ENCODE data around the gene GYPA.
A peak's percentile ranks its signal among the peaks of the same experiment; 100 is the strongest.
"Not testable (repeated sequence)": the region's sequence is repeated elsewhere in the genome, so short reads cannot be mapped to it uniquely, and the experiment has no call there.

GYPA gene

DNA sequence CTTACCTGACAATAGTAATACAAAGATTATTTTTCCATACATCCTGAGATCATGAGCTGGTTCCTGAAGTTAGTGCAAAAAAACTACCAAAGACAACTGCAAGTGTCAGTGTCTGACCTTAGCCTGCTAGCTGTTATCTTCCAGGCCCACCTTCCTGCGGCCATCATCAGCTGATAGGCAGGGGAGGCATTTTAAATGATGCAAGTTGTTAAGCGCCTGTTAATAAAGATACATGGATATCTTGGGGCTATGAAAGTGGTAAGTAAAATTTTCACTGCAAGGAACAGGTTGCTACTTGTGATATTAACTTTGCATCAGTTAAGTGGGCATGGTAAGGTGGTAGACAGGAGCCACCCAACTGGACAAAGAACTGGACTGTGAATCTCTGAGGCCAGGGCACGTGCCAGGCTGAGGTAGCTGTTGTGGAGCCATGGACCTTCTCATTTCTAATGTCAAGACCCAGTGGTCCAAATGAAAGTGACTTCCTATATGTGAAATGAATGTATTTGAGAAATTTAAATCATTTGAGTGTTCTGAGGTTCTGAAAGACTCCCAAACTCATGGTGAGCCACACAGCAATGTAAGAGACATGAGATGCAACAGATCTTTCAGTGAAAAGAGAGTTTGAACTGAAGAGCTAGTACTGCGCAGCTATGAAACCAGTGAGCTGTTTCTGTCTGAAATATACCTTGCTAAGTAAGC is at the start of gene GYPA:
GYPA (minus strand) TSS at position 125 of the 702 bp plus-strand sequence; CDS start at position 42, 83 bp downstream.
- DNase-seq = not testable (repeated sequence)

DNA sequence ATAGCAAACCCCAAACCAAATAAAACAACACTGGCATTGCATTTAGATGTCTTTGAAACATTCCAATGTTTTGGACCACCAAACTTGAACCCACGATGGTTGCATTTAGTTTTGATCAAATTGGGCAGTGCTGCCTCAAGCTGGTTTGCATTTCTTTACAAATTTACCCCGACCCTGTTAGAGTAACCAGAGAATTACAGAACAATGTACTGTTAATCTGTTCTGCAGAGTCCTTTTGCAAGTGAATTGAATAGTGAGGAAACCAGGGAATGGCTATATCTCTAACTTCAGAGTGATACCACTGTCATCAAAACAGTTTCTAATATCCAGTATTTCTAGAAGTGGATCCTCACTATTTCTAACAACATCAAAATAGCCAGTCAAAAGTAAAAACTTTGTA is 49.5 kb upstream of the GYPA start:
- no peak for DNase-seq

DNA sequence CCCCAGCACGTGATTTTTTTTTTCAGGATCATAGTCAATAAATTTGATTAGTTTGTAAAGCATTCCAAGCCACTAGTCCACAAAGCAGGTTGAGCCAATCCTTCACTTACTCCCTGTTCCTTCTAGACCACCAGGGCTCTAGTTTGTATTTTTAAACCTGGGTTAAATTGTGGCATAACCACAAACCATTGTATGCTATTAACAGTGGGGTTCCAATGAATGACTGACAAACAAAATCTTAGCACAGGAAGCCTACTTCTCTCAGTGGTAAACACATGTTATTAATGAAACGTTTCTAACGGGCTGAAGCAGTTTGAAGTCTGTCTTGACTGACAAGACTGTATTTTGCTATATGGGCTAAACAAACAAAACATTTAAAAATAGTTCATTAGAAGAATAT is 48.6 kb upstream of the GYPA start:
- no peak for DNase-seq

DNA sequence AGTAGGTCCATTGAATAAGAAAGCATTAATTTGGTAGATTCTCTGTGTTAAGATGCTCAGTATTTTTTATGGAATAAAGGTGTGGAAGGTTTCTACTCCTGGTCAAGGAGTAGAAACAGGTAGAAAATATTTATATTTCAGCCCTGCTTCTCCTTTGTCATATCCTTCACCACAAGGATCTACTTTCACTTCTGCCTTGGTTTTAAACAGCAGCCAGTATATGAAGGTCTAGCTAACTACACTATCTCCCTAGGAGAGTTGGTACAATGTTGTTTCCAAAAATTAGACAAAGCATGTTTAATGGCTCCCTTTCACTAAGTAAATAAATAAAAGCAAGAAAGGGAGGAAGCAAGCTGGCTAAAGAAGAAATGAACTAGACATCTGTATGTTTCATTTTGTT is 44.6 kb upstream of the GYPA start:
- no peak for DNase-seq

DNA sequence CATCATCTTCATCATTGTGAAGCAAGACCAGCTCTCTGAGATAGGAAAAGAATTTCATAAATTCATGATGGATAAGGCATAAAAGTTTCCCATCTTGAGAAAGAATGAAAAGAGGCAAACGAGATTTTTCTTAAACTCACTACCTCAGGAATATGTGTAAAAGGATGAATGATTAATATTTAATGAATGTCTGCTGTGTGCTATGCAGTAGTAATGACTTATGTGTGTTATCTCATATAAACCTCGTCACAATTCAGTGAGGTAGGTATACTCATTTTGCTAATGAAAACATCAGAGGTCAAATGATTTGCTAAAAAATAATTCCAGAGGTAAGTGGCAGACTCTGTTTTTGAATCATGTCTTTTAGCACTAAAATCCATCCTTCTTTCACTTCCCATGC is 42.6 kb upstream of the GYPA start:
- no peak for DNase-seq

DNA sequence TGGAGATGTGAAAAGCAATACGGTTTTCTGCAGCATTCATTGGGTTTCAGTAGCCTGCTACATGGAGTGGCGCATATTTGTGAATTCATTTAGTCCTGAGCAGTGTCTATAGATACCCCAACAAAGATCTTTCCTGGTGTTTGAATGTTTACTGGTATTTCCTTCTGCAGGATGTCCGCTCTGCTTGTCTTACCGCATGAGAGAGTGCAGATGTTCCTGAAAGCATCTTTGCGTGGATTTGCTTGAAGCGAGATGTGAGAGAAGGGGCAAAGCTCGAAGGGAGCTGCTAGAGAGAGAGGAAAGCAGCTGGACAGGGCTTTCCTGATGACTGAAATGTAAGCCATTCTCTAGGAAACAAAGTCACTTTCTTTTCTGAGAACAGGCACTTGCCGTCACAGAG is 40.9 kb upstream of the GYPA start:
- no peak for DNase-seq

DNA sequence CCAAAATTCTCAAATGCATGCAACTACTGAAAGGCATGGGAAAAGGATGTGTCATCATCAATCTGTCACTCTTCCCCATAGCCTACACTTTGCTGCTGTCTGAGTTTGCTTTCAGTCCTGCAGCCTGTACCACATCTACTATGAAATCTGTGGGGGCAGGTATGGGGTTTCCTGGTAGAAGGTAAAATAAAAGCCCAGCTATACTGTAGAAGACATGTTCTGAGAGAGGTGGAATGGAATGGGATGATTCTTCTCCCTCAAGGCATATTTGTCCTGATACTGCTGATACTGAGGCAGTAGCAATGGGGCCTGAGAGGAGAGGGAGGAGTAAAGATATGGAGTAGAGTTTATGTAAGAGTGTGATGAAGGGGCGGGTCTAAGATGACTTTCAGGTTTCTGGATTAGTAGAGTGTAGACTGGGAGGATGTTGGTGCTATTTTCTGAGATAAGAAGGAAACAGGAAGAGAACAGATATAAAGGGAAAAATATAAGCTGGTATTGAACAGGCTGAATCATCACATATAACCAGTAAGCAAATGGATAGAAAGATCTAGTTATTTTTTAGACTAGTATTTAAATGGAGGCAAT is 38.7 kb upstream of the GYPA start:
- DNase-seq = no peak

DNA sequence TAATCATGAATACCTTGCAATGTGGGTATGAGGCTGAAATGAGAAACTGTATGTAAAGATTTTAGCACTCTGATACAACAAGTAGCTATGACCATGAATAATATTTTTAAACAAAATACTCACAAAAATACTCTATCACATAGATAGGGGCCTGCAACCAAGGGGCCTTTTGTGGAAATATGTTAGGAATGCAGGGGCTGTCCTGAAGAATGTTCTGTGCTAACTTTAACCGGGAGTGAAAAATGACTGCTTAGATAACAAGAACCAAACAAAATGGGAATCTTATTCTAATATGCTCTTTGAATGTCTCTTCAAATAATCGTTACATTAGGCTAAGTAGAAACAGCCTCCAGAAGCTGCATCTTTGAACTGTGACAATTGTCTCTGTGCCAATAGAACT is 37.9 kb upstream of the GYPA start:
- no peak for DNase-seq

DNA sequence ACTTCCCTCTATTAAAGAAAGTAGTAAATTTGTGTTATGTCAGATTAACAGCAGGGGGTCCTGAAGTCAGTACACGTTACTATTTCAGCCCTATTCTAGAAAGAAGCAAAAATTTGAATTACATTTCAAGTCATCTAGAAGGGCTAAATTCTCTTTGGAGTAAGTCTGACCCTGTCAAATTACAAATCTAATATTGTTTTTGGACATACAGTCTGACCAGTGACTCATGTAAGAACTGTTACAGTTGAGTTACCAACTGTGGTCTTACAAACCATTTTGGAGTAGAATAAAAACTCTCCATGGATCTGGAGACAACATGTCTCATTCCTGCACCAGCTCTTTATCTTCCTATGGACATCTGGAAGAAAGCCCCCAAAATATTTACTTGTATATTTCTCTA is 36.0 kb upstream of the GYPA start:
- no peak for DNase-seq

DNA sequence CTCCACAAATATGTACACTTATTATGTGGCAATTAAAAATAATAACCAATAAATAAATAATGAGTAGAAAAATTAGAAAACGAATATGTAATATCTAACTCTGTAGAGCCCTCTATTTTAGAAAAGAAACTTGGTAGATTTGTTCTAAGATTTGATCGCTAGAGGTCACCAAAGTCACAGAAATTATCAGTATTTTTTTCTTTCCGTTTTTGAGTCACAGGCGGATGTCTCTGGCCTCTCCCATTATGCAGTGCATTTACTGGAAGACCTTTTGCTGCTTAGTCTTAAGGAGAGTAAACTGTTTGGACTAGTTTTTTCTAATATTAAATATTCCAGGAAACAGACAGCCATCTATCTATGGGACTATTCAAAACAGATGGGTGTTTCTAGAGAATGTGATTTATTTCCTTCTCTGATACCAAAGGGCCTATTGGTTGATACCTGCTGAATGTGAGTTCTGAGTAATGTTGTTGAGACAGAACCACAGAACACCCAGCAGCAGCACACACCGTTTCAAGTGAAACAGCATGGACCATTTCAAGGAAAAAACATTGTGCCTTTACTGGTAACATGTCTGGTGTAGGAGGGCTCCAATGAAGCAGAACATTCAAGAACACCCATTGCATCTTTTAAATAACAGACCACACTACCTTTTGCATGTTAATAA is 34.0 kb upstream of the GYPA start:
- peak in 1 of 2 experiments; percentile 0 for DNase-seq

DNA sequence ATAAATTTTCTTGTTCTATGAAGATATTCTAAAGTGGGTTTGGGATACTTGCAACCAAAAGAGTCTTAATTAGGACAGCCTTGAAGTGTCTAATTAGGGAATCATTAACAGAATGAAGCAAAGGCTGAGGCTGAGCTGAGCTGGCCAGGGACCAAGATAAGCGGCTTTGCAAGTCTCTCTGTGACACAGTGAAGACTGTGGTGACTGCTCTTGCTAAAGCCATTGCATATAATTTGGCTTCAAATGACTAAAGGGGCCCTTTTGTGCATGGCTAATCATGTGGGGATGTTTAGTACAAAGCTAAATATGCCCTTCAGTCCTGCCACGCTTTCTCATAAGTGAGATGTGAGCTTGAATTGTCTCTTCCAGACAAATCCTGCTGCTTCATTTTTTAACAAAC is 31.2 kb upstream of the GYPA start:
- DNase-seq = no peak

DNA sequence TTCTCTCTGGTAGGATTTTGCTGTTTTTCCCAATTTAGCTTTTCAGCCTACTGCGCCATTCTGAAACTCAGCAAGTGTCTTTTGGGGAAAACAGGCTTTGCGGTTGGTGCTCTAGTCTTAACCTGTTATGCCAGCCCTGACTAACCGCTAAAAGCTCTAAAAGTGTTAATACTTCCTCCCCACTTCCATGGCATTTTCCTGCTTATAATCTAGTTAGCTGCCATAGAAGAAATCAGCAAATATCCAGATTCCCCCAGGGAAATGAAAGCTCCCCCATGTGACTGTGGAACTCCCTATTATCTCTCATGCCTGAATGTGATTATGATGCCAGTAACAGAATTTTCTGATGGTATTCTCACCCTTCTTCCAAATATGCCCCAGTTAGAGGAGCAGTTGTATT is 28.7 kb upstream of the GYPA start:
- DNase-seq = no peak

DNA sequence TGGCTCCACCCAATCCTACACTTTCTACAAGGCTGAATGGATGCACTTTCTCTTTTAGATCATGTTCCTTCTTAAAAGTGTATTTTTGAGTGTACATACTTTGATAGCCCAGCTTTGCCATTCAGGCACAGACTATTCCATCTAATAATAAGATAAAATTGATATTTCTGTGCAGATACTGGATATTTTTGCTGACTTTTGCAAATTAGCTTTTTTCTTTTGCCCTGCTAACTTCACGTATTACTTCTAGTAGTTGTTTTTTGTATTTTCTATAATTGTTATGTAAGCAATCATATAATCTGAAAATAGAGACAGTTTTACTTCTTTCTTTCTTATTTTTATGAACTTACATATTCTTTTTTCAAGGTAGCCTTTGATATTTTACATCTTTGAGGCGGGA is 13.5 kb upstream of the GYPA start:
- DNase-seq = no peak

DNA sequence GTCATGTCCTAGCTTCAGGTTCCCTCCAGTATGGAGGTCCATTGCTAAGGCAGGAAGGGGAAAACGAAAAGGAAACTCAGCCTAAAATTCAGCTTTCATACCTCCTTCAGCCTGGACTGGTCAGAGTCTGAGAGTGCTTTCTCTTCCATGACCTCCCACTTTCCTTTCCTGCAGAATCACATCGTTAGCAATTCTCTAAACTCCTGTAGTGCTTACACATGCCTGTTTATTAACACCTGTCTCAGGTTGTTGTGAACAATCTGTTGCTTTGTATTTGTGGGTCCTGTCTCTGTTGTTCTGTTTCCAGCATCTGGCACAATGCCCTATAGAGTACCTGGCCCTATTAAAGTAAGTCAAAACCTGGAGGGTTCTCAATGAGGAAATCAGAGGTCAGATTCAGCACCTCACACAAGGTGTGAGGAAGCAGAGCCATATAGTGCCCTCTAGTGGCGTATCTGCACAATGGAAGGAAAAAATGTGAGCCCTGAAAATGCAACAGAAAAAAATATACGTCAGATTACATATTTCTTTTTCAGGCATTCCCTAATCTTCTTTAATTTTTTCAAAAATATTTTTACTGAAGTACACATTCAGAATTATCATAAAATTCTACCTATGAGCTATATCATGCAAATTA is 2.3 kb upstream of the GYPA start:
- not testable (repeated sequence) for DNase-seq

DNA sequence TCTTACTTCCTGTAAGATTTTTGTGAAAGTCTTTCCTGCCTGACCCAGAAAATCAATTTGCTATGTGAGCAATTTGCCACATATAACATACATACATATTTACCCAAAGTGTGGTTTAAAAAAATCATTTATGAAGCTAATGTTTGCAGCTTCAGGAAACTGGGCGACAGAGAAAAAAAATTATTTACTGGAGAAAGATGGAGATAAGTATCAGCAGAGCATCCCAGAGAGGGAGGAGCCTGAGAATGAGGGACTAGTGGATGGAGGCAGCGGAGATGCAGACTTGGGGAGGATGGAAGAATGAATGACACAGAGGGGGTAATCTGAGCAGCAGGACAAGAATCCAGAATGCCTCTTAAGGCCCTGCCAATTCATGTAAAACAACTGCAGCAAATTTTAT is 975 bp upstream of the GYPA start:
- no peak for DNase-seq

DNA sequence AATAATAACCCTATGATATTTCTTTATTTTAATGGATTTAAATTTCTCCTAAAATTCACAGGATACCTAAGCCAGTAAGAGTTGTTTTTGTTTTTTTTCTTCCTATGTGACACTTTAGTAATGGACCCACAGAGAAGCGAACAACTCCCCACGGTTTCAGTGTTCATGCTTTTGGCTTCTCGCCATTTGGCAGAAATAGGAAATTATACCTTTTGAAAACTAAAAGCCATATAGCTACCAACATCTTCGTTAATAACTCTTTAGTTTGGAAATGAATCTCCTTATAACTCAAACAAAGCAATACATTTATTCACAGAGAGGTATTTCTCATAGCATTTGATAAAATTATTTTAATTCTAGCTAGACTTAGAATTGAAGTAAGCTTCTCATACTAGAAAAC is 527 bp downstream of the GYPA start:
- not testable (repeated sequence) for DNase-seq

DNA sequence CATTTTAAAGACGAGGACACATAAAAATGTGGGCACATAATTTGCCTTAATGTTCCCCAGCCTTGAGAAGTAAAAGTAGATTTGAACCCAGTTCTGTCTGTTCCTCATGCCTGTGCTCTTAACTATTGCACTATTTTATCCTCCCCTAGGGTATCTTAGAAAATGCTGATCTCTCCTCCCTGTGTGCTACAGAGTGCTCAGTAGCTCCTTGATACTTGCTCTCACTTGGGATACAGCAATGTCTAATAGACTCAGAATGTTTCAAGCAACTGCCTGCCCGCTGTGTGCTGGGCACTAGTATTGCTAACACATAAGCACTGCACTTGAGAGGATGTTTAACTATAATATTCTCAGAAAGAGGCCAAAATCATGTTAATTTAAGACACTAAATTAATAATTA is 971 bp downstream of the GYPA start:
- DNase-seq = not testable (repeated sequence)

DNA sequence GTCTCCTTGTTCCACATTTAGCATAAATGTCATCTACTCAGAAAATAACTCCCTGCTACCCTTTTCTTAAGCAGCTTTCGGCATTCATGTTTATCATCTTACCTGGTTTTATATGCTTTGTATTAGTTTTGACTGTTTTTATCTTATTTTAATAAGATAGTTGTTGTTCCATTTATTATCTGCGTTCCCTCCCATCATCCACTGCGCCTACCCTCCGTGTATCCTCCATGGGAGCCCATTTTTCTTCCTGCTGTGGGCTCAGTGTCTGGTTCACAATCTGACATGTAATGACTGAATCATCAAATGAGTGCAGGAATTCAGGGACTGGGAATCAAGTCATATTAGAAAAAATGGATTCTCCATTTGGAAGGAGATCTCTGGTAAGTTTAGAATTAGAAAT is 2.3 kb downstream of the GYPA start:
- not testable (repeated sequence) for DNase-seq

DNA sequence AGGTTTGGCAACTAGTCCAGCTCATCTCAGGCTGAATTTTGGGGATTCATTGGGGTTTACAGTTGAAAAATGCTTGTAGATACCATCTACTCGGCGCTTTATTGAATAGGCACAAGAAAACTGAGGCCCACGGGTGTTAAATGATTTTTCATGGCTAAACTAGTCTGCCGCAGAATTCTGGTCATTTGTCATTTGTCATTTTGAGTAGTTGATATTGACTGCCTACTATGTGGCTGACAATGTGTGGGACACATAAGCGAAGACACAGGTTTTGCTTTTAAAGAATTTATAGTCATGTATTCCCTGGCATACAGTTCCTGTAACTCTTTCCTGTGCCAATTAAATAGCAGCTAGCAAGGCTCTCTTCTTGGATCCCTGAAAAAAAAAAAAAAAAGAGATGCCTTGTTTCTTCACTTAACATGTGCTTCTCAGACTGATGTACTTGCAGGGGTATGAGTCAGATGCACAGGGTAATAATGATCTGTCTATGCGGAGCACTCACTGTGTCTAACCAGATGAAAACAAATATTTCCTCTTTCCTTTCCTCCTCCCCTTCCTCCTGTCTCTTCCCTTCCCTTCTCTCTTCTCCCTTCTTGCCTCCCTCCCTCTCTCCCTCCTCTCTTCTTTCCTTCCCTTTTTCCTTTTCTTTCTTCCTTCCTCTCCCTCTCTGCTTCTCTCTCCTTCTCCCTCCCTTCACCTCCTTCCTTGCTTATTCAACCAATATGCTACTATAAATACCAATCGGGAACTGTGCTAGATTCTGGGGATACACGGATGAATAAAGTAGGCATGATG is 3.2 kb downstream of the GYPA start:
- not testable (repeated sequence) for DNase-seq

DNA sequence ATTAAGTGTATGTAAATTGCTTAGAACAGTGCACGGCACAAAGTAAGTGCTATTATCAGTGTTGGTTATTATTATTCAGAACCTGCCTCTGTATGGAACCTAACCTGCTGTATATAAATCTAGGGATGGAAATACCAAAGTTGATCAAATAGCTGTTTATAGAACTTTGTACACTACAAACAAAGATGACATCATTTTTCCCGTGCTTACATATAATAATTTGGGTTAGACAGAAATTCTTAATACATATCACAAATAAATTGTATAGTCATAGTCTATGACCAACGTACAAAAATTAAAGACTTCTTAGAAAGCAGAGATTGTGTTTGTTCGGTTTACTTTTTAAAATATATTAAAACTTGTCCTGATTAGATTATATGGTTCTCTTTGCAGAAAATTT is 4.3 kb downstream of the GYPA start:
- DNase-seq = not testable (repeated sequence)

DNA sequence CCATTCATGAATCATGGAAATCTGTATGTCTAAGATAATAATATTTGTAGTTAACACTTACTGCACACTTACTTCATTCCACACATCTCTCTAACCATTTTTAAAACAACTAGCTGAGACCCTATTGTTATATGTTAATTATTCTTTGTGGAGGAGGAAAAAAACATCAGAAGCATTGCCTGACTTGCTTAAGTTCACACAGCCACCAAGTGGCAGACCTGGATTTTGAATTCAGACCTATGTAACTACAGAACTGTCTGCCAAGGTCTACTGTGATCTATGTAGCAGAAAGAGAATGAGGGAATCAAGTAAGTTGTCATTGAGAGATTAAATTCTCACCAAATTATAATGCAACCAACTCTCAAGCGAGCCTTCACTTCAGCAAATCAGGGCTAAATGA is 10.4 kb downstream of the GYPA start:
- not testable (repeated sequence) for DNase-seq

DNA sequence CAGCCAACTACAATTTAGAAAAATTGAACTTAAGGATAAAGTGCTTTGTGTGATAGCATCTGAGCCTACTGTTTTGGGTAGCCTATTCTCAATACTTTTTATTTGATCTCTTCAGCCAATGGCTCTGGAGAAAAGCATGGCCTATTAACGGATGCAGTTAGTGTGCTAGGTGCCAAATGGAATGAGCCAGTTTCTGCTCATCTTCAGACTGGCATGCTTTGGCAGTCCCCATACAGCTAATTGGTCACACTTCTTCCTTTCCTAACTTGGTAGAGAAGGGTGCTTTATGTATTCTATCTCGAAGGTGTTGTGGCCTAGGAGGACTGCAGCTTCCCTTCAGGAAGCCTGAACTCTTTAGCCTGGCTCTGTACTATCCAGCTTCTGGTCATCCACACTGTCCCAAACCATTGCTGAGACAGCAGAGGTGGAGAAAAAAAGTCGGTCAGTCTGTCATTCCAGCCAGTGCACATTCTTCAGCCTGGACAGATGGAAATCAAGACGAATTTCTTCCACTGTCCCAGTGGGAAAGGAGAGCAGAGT is 11.1 kb downstream of the GYPA start:
- not testable (repeated sequence) for DNase-seq

All from NCI-H187 (cell line).